HepG2 (cell line): Measurements from ENCODE around the gene MMP25. TPM values are rescaled to one million over a fixed set of nuclear protein-coding genes. Genes with fewer than 3 reads are reported as not detected.
A peak's percentile ranks its signal among the peaks of the same experiment; 100 is the strongest.

Source experiments
- AGO2 ChIP-seq: fragments of 200-400 bp; formaldehyde crosslinking; optimal IDR thresholded peaks from 2 replicates; pipeline ENCODE3; 2017; ENCODE audit warnings: mild to moderate bottlenecking, low read depth, low read length, moderate library complexity
- DR1 ChIP-seq: sonication (generic); formaldehyde crosslinking; IDR thresholded peaks from 2 replicates; pipeline ENCODE4 v1.8.0; 2021; ENCODE audit warnings: mild to moderate bottlenecking, missing genetic modification reagents, inconsistent platforms
- NFE2 ChIP-seq: sonication (generic); formaldehyde crosslinking; IDR thresholded peaks from 2 replicates; pipeline ENCODE4 v1.4.0; 2020; ENCODE audit warnings: missing genetic modification reagents
- NFKB2 ChIP-seq: sonication (generic); formaldehyde crosslinking; IDR thresholded peaks from 2 replicates; pipeline ENCODE4 v1.4.0; 2020; ENCODE audit warnings: missing genetic modification reagents, borderline replicate concordance
- PAX8 ChIP-seq: sonication (generic); formaldehyde crosslinking; IDR thresholded peaks from 2 replicates; pipeline ENCODE4 v1.8.0; 2022; ENCODE audit warnings: mild to moderate bottlenecking, missing genetic modification reagents, borderline replicate concordance
- PLRG1 ChIP-seq: fragments of 450-650 bp; conservative IDR thresholded peaks from 2 replicates; pipeline ENCODE4 v1.6.1; 2016
- RBM39 ChIP-seq: fragments of 200-400 bp; formaldehyde crosslinking; IDR thresholded peaks from one replicate; pipeline ENCODE4 v1.6.1; 2018; ENCODE audit warnings: antibody characterized with exemption, mild to moderate bottlenecking, low read depth, low read length; ENCODE audit not compliant: poor library complexity, severe bottlenecking
- SIX1 ChIP-seq: sonication (generic); formaldehyde crosslinking; IDR thresholded peaks from 2 replicates; pipeline ENCODE4 v1.4.0; 2020; ENCODE audit warnings: missing genetic modification reagents, borderline replicate concordance
- SKIL ChIP-seq: sonication (generic); formaldehyde crosslinking; IDR thresholded peaks from 2 replicates; pipeline ENCODE4 v1.8.0; 2022; ENCODE audit warnings: missing genetic modification reagents, mild to moderate bottlenecking, moderate library complexity, borderline replicate concordance
- U2AF2 ChIP-seq: fragments of 200-400 bp; formaldehyde crosslinking; IDR thresholded peaks from 2 replicates; pipeline ENCODE4 v1.6.1; 2017; ENCODE audit warnings: low read depth, mild to moderate bottlenecking, low read length
- ZNF180 ChIP-seq: sonication (generic); formaldehyde crosslinking; IDR thresholded peaks from 2 replicates; pipeline ENCODE4 v1.4.0; 2020; ENCODE audit warnings: low read depth, missing genetic modification reagents, borderline replicate concordance
- ZNF572 ChIP-seq: sonication (generic); formaldehyde crosslinking; IDR thresholded peaks from 2 replicates; pipeline ENCODE4 v1.5.1; 2020; ENCODE audit warnings: mild to moderate bottlenecking, missing genetic modification reagents
- ZSCAN22 ChIP-seq: sonication (generic); formaldehyde crosslinking; IDR thresholded peaks from 2 replicates; pipeline ENCODE4 v1.4.0; 2020; ENCODE audit warnings: mild to moderate bottlenecking, missing genetic modification reagents
- polyA plus RNA-seq, 8 experiments: library from polyadenylated mRNA; depleted of rRNA in 3 of 8; stranded (reverse) in 7 of 8; unstranded in 1 of 8; fragments of >200 nt; fragmentation: Illumina TruSeq in 4 of 8; extraction: Trizol in 4 of 8; gene quantifications; 2 replicates each; pipeline versions ENCODE4 v1.2.1 to v1.2.3, GENCODE V29; 2011 to 2016; ENCODE audit warnings: low read depth in 4 of 8, missing spikeins in 1 of 8, mixed read lengths in 1 of 8; ENCODE audit not compliant: insufficient read depth in 1 of 8
- total RNA-seq, 5 experiments: library from RNA; depleted of rRNA; stranded (reverse); fragments of >200 nt; fragmentation: Illumina TruSeq; extraction: Trizol; gene quantifications; 2 replicates each; pipeline ENCODE4 v1.2.3, GENCODE V29; 2016; ENCODE audit warnings: low read depth in 1 of 5
- TF ChIP-seq, protein P1 (sequence below): IDR thresholded peaks from 2 replicates; pipeline ENCODE4 v1.6.1; 2016; ENCODE audit warnings: low read depth, missing genetic modification reagents, missing compliant biosample characterization
- TF ChIP-seq, protein P2 (sequence below): sonication (generic); formaldehyde crosslinking; IDR thresholded peaks from 2 replicates; pipeline ENCODE4 v1.4.0; 2020; ENCODE audit warnings: missing genetic modification reagents, borderline replicate concordance
- TF ChIP-seq, protein P3 (sequence below): sonication (generic); formaldehyde crosslinking; IDR thresholded peaks from 2 replicates; pipeline ENCODE4 v1.5.1; 2020; ENCODE audit warnings: mild to moderate bottlenecking, missing genetic modification reagents, moderate library complexity

The MMP25 gene
- total and polyA plus RNA-seq, 2 of the 13 experiments (the other 11 are each of a cell fraction or from before 2014, with no cell fraction given), result 0.04 to 0.08 TPM

- TF ChIP-seq SKIL (CRISPR knock-in tag) (no peak), ZNF572 (CRISPR knock-in tag) (no peak), U2AF2 (no peak), ZSCAN22 (CRISPR knock-in tag) (no peak), DR1 (CRISPR knock-in tag) (no peak; the same call in 1 of the 2 replicates), ZNF180 (CRISPR knock-in tag) (no peak), PLRG1 (no peak), NFKB2 (CRISPR knock-in tag) (peak; percentile 55; the same call in 1 of the 2 replicates), RBM39 (peak; percentile 51), SIX1 (CRISPR knock-in tag) (no peak), PAX8 (CRISPR knock-in tag) (no peak), AGO2 (no peak), NFE2 (CRISPR knock-in tag) (no peak)
- TF ChIP-seq, protein P1, sequence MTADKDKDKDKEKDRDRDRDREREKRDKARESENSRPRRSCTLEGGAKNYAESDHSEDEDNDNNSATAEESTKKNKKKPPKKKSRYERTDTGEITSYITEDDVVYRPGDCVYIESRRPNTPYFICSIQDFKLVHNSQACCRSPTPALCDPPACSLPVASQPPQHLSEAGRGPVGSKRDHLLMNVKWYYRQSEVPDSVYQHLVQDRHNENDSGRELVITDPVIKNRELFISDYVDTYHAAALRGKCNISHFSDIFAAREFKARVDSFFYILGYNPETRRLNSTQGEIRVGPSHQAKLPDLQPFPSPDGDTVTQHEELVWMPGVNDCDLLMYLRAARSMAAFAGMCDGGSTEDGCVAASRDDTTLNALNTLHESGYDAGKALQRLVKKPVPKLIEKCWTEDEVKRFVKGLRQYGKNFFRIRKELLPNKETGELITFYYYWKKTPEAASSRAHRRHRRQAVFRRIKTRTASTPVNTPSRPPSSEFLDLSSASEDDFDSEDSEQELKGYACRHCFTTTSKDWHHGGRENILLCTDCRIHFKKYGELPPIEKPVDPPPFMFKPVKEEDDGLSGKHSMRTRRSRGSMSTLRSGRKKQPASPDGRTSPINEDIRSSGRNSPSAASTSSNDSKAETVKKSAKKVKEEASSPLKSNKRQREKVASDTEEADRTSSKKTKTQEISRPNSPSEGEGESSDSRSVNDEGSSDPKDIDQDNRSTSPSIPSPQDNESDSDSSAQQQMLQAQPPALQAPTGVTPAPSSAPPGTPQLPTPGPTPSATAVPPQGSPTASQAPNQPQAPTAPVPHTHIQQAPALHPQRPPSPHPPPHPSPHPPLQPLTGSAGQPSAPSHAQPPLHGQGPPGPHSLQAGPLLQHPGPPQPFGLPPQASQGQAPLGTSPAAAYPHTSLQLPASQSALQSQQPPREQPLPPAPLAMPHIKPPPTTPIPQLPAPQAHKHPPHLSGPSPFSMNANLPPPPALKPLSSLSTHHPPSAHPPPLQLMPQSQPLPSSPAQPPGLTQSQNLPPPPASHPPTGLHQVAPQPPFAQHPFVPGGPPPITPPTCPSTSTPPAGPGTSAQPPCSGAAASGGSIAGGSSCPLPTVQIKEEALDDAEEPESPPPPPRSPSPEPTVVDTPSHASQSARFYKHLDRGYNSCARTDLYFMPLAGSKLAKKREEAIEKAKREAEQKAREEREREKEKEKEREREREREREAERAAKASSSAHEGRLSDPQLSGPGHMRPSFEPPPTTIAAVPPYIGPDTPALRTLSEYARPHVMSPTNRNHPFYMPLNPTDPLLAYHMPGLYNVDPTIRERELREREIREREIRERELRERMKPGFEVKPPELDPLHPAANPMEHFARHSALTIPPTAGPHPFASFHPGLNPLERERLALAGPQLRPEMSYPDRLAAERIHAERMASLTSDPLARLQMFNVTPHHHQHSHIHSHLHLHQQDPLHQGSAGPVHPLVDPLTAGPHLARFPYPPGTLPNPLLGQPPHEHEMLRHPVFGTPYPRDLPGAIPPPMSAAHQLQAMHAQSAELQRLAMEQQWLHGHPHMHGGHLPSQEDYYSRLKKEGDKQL, result no peak
- TF ChIP-seq, protein P2, sequence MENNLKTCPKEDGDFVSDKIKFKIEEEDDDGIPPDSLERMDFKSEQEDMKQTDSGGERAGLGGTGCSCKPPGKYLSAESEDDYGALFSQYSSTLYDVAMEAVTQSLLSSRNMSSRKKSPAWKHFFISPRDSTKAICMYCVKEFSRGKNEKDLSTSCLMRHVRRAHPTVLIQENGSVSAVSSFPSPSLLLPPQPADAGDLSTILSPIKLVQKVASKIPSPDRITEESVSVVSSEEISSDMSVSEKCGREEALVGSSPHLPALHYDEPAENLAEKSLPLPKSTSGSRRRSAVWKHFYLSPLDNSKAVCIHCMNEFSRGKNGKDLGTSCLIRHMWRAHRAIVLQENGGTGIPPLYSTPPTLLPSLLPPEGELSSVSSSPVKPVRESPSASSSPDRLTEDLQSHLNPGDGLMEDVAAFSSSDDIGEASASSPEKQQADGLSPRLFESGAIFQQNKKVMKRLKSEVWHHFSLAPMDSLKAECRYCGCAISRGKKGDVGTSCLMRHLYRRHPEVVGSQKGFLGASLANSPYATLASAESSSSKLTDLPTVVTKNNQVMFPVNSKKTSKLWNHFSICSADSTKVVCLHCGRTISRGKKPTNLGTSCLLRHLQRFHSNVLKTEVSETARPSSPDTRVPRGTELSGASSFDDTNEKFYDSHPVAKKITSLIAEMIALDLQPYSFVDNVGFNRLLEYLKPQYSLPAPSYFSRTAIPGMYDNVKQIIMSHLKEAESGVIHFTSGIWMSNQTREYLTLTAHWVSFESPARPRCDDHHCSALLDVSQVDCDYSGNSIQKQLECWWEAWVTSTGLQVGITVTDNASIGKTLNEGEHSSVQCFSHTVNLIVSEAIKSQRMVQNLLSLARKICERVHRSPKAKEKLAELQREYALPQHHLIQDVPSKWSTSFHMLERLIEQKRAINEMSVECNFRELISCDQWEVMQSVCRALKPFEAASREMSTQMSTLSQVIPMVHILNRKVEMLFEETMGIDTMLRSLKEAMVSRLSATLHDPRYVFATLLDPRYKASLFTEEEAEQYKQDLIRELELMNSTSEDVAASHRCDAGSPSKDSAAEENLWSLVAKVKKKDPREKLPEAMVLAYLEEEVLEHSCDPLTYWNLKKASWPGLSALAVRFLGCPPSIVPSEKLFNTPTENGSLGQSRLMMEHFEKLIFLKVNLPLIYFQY (CRISPR knock-in tag), result no peak
- TF ChIP-seq, protein P3, sequence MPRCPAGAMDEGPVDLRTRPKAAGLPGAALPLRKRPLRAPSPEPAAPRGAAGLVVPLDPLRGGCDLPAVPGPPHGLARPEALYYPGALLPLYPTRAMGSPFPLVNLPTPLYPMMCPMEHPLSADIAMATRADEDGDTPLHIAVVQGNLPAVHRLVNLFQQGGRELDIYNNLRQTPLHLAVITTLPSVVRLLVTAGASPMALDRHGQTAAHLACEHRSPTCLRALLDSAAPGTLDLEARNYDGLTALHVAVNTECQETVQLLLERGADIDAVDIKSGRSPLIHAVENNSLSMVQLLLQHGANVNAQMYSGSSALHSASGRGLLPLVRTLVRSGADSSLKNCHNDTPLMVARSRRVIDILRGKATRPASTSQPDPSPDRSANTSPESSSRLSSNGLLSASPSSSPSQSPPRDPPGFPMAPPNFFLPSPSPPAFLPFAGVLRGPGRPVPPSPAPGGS (CRISPR knock-in tag), result no peak
These were observed 42.6 kb upstream of the MMP25 start (continued) for GRCh38 chr16:3003582-3004270.
